Measurements from ENCODE around the gene NELFA. TPM values are rescaled to one million over a fixed set of nuclear protein-coding genes. Genes with fewer than 3 reads are reported as not detected.

NELFA gene
- total RNA-seq, 4 donors from 2014 or later = 29.3 to 45.3 (median 35.7) TPM

- WGBS, 2 donors = 95 to 100% methylated on average over 4 of the region's 4 CpGs
- no peak for TF ChIP-seq CTCF (IDR thresholded peaks at IDR 0.05)
- no peak for TF ChIP-seq POLR2A (IDR thresholded peaks at IDR 0.05)
- intact Hi-C loops (cut with DNase I; ENCODE audit: low total_unique reads) = loop anchor here (5.0 kb wide), 1 partner anchor 286 kb away; no protein-coding TSS in a partner anchor
- no peak overlapping the region for H3K4me3 ChIP-seq (ENCODE audit: low read depth, poor library complexity, severe bottlenecking)
- DNase-seq (ENCODE audit: low spot score in 2 of 2) = no peak
These were observed 45.8 kb downstream of the NELFA start for GRCh38 chr4:1962980-1963379.

GRCh38 chr4:1961563-1961962 lies 47.2 kb downstream of the NELFA start:
- intact Hi-C loops (cut with DNase I; ENCODE audit: low total_unique reads) = loop anchor here (5.0 kb wide), 1 partner anchor 284 kb away; no protein-coding TSS in a partner anchor
- 74 to 75% methylated on average over 4 of the region's 4 CpGs for WGBS, 2 donors
- no peak for DNase-seq (ENCODE audit: low spot score in 2 of 2)
- no peak for TF ChIP-seq CTCF (IDR thresholded peaks at IDR 0.05)
- no peak for TF ChIP-seq POLR2A (IDR thresholded peaks at IDR 0.05)
- H3K4me3 ChIP-seq (ENCODE audit: low read depth, poor library complexity, severe bottlenecking) = no peak overlapping the region

GRCh38 chr4:1961038-1961437 lies 47.7 kb downstream of the NELFA start:
- TF ChIP-seq CTCF (IDR thresholded peaks at IDR 0.05) (no peak), POLR2A (IDR thresholded peaks at IDR 0.05) (no peak)
- no peak for DNase-seq (ENCODE audit: low spot score in 2 of 2)
- intact Hi-C loops (cut with DNase I; ENCODE audit: low total_unique reads) = loop anchor here (5.0 kb wide), 1 partner anchor 284 kb away; no protein-coding TSS in a partner anchor
- WGBS, 2 donors = 94 to 95% methylated on average over 15 of the region's 15 CpGs
- no peak overlapping the region for H3K4me3 ChIP-seq (ENCODE audit: low read depth, poor library complexity, severe bottlenecking)

- no peak overlapping the region for H3K4me3 ChIP-seq (ENCODE audit: low read depth, poor library complexity, severe bottlenecking)
- intact Hi-C loops (cut with DNase I; ENCODE audit: low total_unique reads) = loop anchor here (5.0 kb wide), 1 partner anchor 283 kb away; no protein-coding TSS in a partner anchor
- no peak for DNase-seq (ENCODE audit: low spot score in 2 of 2)
- no peak for TF ChIP-seq CTCF (IDR thresholded peaks at IDR 0.05)
- TF ChIP-seq POLR2A (IDR thresholded peaks at IDR 0.05) = no peak
- WGBS, 2 donors = 86% methylated on average over 7 of the region's 7 CpGs
These were observed 48.5 kb downstream of the NELFA start for GRCh38 chr4:1960170-1960825.

- TF ChIP-seq POLR2A (IDR thresholded peaks at IDR 0.05) (no peak), CTCF (IDR thresholded peaks at IDR 0.05) (no peak)
- intact Hi-C loops (cut with DNase I; ENCODE audit: low total_unique reads) = no loop called here
- H3K4me3 ChIP-seq (ENCODE audit: low read depth, poor library complexity, severe bottlenecking) = no peak overlapping the region
- 85 to 92% methylated on average over 5 of the region's 5 CpGs for WGBS, 2 donors
- DNase-seq (ENCODE audit: low spot score in 2 of 2) = no peak
These were observed 49.7 kb downstream of the NELFA start for GRCh38 chr4:1959104-1959384.

Measured in lower leg skin (tissue), 4 donors.